Renal cortex interstitium (tissue), 15 donors: ENCODE results near the gene DGLUCY. TPM values are rescaled to one million over a fixed set of nuclear protein-coding genes. Genes with fewer than 3 reads are reported as not detected.
"Not testable (repeated sequence)": the region's sequence is repeated elsewhere in the genome, so short reads cannot be mapped to it uniquely, and the experiment has no call there.

Source experiments
- DNase-seq, 11 donors: peaks; one replicate each; pipeline ENCODE4 v3.0.0-alpha.2; 2013; ENCODE audit warnings: low read depth in 9 of 11, low spot score in 4 of 11; ENCODE audit errors: extremely low read depth in 1 of 11
- long read RNA-seq, 16 experiments: transcript quantifications; one replicate each; lab custom pipeline, GENCODE V29; 2026
- polyA plus RNA-seq, 3 donors: library from polyadenylated mRNA; unstranded; fragments of 120-200 nt; gene quantifications; one replicate each; pipeline ENCODE4 v1.2.1, GENCODE V29; 2013; ENCODE audit not compliant: insufficient read length in 3 of 3

DGLUCY gene, protein sequence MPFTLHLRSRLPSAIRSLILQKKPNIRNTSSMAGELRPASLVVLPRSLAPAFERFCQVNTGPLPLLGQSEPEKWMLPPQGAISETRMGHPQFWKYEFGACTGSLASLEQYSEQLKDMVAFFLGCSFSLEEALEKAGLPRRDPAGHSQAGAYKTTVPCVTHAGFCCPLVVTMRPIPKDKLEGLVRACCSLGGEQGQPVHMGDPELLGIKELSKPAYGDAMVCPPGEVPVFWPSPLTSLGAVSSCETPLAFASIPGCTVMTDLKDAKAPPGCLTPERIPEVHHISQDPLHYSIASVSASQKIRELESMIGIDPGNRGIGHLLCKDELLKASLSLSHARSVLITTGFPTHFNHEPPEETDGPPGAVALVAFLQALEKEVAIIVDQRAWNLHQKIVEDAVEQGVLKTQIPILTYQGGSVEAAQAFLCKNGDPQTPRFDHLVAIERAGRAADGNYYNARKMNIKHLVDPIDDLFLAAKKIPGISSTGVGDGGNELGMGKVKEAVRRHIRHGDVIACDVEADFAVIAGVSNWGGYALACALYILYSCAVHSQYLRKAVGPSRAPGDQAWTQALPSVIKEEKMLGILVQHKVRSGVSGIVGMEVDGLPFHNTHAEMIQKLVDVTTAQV
- 10 to 100 TPM; 65.4 to 79.2 (median 73.4) TPM for polyA plus RNA-seq
- long read RNA-seq, donor 1, partial matches to known transcripts, result 8 of 10 reads
- long read RNA-seq, donor 1, other reads (novel, unspliced or antisense), result 0 of 10 reads
- long read RNA-seq, donor 2, partial matches to known transcripts, result 0 of 3 reads
- long read RNA-seq, donor 2, other reads (novel, unspliced or antisense), result 0 of 3 reads
- long read RNA-seq, donor 3, partial matches to known transcripts, result 19 of 21 reads
- long read RNA-seq, donor 3, other reads (novel, unspliced or antisense), result 0 of 21 reads
- long read RNA-seq, donor 4, partial matches to known transcripts, result 6 of 6 reads
- long read RNA-seq, donor 4, other reads (novel, unspliced or antisense), result 0 of 6 reads
- long read RNA-seq, donor 5, result 0 reads
- long read RNA-seq, donor 6, partial matches to known transcripts, result 12 of 14 reads
- long read RNA-seq, donor 6, other reads (novel, unspliced or antisense), result 0 of 14 reads
- long read RNA-seq, donor 7, partial matches to known transcripts, result 5 of 6 reads
- long read RNA-seq, donor 7, other reads (novel, unspliced or antisense), result 0 of 6 reads
- long read RNA-seq, donor 8, result 0 reads
- long read RNA-seq, donor 9, result 0 reads
- long read RNA-seq, donor 10, partial matches to known transcripts, result 24 of 28 reads
- long read RNA-seq, donor 10, other reads (novel, unspliced or antisense), result 0 of 28 reads
- long read RNA-seq, donor 11, partial matches to known transcripts, result 10 of 12 reads
- long read RNA-seq, donor 11, other reads (novel, unspliced or antisense), result 0 of 12 reads
- long read RNA-seq, donor 12, partial matches to known transcripts, result 8 of 8 reads
- long read RNA-seq, donor 12, other reads (novel, unspliced or antisense), result 0 of 8 reads
- long read RNA-seq, donor 13, result 0 reads
- long read RNA-seq, donor 14, partial matches to known transcripts, result 9 of 12 reads
- long read RNA-seq, donor 14, other reads (novel, unspliced or antisense), result 0 of 12 reads
- long read RNA-seq, donor 15, partial matches to known transcripts, result 16 of 17 reads
- long read RNA-seq, donor 15, other reads (novel, unspliced or antisense), result 0 of 17 reads
- long read RNA-seq, donor 16, transcript DGLUCY-201 (14 exons, 2,967 nt), result major isoform, 7 of 20 reads
- long read RNA-seq, donor 16, partial matches to known transcripts, result 7 of 20 reads
- long read RNA-seq, donor 16, other reads (novel, unspliced or antisense), result 6 of 20 reads

DNA sequence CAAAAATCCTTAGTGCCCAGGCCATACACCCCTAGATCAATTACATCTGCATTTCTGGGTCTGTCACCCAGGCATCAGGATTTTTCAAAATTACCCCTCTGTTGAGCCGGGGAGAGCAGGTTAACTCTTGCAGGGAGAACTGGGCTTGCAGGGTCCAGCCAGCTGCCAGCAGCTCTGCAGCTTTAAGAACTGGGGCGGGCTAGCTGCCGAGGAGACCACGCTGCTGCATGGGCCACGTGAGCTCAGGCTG is at the start of gene DGLUCY:
Gene DGLUCY, plus strand, starts transcription at position 245 of the 250 bp plus-strand sequence. CDS start 46,222 bp downstream, outside the sequence.
- peak in 6 of 11 donors; percentile 62 to 77 (median 66) for DNase-seq

DNA sequence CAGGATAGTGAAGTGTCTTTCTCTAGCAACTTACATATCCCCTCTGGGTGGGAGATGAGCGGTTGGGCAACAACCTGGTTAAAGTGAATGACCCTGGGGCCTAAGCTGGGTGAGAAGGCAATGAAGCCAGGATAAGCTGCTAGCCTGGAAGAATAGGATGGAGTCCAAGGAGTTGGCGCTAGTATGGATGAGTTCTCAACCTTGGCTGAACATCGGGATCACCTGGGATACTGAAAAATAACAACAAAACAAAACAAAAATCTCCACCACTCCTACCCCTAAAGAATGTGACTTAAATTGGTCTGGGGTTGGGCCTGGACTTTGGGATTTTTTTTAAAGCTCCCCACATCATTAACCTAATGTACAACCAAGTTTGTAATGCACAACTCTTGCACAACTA is 48.6 kb upstream of the DGLUCY start:
- DNase-seq, result no peak

DNA sequence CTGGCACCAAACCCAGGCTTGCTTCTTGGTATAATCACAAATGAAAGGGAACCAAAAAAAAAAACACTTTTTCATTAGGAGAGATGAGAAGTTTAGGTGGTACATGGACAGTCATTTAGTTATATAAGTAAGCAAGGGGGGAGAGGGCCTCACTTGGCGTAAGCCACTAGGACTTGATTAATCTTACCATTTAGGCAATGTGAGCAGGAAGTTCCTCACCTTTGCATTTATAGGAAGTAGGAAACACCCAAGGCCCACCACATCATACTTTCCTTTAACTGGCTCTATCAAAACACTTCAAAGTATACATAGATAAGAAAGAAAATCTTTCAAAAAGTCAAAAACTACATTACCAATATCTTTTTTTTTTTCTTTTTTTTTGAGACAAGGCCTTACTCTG is 46.7 kb upstream of the DGLUCY start:
- no peak for DNase-seq

DNA sequence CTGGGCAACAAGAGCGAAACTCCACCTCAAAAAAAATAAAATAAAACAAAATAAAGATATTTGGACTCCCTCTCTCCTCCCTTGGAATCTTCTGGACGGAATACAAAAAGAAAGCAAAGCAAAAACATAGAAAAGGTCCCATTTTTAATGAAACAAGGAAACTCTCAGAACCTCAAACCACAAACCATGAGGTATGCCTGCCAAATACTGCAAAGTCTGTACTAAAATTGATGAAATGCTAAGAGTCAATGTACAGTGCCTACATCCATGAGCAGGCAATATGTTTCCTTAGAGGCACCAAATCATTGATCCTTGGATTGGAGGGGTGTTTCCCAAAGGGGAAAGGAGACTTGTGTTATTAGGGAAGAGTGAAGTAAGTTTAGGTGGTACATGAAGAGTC is 45.2 kb upstream of the DGLUCY start:
- no peak for DNase-seq

DNA sequence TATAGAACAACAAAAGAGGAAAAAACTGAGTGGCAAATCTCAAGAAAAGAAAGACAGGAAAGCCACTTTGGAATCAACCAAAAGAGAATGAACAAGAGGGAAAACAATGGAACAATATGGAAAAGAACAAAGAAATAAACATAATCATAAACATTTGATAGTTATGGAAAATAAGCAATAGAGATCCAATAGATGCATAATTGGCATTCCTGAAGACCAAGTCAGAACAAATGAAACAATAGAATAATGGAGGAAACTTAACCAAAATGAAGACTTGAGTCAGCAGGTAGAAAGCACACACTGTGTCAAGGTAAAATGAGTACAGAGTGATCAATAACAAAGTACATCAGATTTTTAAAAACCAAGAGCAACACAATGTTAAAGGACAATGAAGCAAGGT is 43.3 kb upstream of the DGLUCY start:
- no peak for DNase-seq

DNA sequence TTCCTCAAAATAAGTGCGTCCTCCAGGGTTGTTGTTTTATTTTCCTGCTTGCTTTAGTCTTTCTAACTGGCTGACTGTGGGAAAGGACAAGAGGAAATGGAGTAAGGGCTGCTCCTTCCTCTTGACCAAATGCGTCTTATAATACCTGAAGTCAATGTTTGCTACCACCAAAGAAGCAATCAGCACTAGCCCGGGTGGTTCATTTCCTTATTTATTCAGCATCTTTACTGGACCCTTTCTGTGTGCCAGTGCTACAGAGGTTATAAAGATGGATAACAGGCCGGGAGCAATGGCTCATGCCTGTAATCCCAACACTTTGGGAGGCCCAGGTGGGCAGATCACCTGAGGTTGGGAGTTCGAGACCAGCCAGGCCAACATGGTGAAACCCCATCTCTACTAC is 38.3 kb upstream of the DGLUCY start:
- DNase-seq, result no peak

DNA sequence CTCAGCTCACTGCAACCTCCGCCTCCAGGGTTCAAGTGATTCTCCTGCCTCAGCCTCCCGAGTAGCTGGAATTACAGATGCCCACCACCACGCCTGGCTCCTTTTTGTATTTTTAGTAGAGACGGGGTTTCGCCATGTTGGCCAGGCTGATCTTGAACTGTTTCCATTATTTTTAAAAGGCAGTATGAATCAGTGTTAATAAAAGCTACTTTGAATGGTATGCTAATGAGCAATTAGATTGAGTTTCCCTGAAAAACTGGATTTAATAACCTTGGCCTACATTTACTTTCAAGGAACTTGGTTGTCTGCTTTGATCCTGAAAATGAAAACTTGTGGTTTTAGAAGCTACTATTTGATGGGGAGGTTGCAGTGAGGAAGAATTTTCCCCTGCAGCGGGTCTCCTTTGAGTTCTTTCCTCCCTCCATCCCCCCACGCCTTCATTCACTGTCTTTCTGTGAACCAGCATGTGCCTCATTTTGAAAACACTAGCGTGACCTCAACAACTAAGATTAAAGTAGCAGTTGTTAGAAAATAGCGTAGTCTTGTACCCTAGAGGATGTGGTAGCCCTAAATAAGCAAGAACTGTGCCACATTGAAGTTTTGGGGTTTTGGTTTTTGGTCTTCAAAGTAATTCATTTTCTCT is 35.7 kb upstream of the DGLUCY start:
- DNase-seq, result no peak

DNA sequence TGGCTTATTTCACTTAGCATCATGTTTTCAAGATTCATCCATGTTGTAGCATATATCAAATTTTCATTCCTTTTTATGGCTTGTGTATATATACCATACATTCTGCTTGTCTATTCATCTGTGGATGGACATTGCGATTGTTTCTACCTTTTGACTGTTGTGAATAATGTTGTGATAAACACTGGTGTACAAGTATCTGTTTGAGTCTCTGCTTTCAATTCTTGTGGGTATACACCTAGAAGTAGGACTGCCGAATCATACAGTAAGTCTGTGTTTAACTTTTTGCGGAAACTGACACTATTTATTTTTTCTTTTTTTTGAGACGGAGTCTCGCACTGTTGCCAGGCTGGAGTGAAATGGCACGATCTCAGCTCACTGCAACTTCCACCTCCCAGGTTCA is 33.8 kb upstream of the DGLUCY start:
- DNase-seq, result no peak

DNA sequence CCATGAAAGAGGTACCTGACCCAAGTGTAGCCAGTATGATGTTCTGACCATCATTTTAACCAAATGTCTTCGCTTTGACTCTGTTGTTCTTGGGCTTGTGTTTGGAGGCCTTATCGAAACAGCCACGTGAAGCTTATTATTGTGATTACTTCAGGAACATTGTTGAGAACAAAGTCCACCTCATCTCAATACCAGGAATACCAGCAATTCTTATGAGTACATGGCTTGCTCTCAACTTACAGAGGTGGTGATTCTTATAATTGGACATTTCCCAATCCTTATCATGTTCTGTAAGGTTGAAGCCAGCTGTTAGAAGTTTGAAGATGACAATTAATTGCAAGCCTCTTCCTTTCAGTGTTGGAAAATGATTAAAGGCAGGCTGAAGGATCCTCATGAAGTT is 31.6 kb upstream of the DGLUCY start:
- DNase-seq, result no peak

DNA sequence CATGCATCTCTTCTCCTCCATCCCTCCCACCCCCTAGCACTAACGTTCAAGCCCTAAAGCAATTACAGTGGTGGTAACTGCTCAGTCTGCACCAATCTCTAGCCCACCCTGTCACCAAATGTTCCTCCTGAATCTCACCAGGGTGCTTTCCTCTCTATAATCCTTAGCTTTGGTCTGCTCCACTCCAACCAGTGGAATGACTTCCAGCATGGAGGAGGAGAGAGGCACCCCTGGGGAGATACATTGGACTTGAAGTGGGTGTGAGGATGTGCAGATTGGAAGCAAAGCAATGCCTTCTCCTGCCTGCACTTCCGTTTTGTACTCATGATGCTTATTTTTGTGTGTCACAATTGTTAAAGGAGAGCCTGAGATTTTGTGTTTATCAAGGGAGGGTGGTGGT is 29.4 kb upstream of the DGLUCY start:
- DNase-seq, result no peak

DNA sequence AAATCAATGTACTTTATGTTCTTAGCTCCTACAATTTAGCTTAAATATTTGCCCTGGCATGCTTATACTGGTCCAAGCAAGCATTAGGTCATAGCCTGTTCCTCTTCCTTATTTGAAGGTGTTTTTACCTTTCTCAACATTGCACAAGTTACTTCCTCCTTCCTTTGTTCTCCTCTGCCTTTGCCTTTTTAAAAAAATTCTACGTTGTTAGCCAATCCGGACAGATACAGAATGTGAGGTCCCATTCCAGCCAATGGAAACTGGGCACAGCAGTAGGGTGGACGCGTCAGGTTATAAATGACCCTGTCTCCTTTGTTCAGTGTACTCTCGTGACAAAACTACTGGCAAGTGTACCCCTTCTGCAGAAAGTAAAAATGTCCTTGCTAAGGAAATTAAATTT is 26.4 kb upstream of the DGLUCY start:
- not testable (repeated sequence) for DNase-seq

DNA sequence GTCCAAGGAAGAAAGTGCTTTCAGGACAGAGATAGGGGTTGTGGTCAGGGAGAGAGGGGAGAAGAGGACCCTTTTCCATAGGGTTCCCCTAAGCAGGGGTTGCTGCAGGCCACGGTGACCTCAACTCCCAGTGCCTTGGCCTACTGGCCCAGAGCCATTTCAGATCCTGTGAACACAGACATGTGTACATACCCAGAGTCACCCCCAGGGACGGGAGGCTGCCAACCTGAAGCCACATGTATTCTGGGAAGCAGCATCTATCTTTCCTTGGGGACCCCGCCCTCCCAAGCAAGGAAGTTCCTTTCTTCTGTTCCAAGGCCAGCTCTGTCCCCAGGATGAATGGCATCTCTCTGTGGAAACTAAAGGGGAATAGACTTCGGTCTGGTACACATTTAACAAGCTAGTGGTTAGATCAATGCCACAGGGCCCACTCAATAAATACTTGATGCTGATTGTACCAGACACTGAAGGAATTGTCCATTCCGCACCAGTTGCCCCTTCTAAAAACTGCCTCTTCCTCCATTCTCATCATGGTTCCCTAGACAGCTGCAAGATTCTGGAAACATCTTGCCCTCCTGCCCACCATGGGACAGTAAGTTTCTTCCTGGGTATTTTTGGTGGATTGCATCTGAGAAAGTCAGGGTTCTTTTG is 25.2 kb upstream of the DGLUCY start:
- DNase-seq, result no peak

DNA sequence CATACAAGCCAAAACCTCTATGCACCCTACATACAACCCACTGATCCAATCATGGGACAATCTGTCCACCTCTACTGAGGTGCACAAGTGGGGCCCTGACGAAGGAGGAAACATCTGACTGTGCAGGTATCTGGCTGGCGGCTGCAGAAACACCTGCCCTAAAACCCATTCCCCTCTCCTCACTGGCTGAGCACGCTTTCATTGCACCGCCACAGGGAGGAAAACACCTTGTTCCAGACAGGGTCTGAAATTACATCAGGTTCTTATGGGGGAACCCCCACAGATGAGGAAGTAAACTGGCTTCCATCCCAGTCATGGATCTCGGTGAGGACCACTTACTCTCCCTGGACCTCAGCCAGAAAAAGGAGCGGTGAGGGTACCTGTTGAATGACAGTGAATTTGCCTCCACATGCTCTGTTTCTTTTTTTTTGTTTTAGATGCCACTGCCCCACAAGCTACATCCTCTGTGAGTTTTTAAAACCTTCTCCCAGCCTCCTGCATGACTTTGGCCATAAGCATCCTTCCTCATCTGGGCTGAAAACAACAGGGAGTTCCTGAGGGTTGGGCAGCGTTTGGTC is 23.8 kb upstream of the DGLUCY start:
- no peak for DNase-seq

DNA sequence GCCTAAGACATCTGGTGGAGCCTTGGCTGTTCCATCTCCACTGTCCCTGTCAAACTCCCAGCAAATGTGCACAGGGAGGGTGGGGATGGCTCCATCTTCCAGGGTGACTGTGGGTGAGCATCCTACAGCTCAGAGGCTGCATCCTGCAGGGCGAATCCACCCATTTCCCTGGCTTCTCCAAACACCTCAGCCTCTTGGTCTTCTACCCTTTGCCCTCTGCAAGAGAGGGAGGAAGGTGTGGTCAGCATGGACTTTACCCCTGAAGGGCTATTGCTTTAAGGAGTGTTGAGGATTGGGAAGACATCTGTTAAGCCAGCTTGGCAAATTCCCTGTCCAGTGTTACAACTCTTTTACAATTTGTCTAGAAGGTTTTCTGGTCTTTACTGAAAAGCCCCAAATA is 23.1 kb upstream of the DGLUCY start:
- no peak for DNase-seq

DNA sequence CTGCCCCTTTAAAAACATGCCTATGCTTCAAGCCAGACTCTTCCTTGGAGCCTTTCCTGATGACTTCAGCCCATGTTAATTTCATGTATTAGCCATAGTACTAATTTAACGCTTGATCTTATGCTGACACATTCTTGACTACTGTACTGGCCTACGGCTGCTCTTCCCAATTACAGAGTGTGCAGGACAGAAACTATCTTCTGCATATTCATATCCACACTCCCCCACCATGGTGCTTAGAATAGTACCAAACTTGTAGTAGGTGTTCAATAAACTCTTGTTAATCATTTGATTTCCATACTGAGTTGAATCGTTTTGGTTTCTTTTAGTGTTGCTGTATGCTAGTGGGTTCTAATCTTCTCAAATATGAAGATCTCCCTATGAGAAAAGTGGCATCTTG is 21.8 kb upstream of the DGLUCY start:
- no peak for DNase-seq

DNA sequence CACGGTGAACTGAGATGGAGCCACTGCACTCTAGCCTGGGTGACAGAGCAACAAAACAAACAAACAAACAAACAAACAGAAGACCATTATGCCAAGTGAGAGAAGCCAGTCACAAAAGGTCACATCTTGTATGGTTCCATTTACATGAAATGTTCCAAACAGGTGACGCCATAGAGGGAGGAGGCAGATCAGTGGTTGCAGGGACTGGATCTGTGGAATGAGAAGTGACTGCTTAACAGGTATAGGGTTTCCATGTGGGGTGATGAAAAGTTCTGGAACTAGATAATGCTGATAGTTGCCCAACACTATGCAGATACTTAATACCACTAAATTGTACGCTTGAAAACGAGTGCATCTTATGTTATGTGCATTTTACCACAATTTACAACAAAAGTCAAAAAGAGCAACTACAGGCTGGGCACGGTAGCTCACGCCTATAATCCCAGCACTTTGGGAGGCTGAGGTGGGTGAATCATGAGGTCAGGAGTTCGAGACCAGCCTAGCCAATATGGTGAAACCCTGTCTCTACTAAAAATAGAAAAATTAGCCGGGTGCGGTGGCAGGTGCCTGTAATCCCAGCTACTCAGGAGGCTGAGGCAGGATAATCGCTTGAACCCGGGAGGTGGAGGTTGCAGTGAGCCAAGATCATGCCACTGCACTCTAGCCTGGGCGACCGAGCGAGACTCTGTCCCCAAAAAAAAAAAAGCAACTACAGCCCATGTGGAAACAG is 20.0 kb upstream of the DGLUCY start:
- DNase-seq, result not testable (repeated sequence)

DNA sequence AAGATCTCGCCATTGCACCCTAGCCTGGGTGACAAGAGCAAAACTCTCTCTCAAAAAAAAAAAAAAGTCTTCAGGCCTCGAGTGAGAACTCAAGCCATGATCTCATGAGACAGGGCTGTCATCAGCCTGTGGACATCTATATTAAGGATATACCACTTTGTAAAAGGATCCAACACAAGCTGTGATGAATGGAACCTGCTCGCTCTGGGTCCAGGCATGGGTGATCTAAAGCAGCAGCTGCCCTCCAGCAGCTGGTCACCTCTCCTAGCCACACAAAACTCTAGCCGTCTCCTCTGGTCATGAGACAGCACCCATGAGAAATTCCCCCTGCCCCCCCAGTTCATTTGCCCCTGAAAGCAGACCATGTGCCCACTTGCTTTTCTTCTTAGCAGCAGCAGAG is 19.1 kb upstream of the DGLUCY start:
- DNase-seq, result no peak
